Lung microvascular endothelial cell (primary cell): Measurements from ENCODE around the gene FCGR3B. TPM values are rescaled to one million over a fixed set of nuclear protein-coding genes. Genes with fewer than 3 reads are reported as not detected.
A peak's percentile ranks its signal among the peaks of the same experiment; 100 is the strongest.
"Not testable (repeated sequence)": the region's sequence is repeated elsewhere in the genome, so short reads cannot be mapped to it uniquely, and the experiment has no call there.

Experiments used
- DNase-seq, 2 donors: peaks; one replicate each; pipeline versions ENCODE4 v3.0.0 to v3.0.0-alpha.2; 2010; ENCODE audit warnings: low read depth in 2 of 2
- total RNA-seq: library from RNA; depleted of rRNA; stranded (reverse); fragments of >200 nt; gene quantifications from 2 replicates; pipeline ENCODE4 v1.2.1, GENCODE V29; 2014

FCGR3B gene
- total RNA-seq, 1 donor from 2014 or later: not detected

DNA sequence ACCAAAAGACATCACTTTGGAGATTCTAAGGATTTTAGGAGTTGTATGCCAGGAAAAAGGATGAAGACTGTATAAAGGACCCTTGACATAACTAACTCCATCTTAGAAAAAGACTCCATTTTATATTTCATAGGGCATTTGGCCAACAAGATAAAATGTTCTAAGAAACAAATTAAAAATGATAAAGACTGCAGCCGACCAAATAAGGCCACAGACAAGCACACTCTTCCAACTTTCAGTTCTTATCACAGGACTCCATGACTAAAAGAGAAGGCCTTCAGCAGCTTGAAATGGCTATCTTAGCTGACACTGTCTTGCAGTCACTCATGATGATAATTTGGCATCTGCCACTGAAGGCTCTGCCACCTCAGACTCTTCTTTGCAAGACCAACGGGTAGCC lies 8.2 kb upstream of the FCGR3B start:
- DNase-seq: not testable (repeated sequence)

DNA sequence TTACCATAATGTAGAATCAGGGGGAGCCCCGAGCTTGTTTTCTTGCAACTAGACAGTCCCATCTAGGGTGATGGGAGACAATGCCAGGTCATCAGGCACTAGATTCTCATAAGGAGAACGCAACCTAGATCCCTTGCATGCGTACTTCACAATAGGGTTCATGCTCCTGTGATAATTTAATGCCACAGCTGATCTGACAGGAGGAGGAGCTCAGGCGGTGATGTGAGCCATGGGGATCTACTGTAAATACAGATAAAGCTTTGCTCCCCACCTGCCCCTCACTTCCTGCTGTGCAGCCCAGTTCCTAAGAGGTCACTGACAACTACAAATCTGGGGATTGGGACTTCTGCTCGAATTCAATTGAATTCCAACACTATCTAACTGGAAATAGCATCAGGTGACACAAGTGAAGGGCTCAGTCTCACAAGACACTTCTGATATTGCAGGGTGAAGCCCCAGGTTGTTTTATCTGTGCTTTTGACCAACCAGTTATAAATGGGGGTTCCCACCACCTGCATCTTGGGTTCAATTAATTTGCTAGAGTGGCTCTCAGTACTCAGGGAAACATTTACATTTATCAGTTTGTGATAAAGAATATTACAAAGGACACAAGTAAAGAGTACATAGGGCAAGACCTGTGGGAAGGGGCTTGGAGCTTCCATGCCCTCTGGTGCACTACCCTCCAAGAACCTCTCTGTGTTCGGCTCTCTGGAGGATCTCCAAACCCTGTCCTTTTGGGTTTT lies 7.4 kb upstream of the FCGR3B start:
- DNase-seq: not testable (repeated sequence)

DNA sequence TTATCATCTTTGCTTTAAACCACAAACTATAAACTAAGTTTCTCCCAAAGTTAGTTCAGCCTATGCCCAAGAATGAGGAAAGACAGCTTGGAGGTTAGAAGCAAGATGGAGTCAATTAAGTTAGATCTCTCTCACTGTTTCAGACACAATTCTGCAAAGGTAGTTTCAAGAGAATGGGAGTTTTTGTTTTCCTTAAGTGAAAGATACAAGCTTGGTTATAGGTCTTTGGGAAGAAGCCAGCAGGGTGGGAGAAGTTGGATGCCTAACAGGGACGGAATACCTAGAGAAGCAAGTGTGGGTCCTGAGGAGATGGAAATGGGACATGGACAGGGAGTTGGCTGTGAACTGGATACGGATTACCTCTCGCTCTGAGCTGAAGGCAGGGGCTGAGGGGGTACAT lies 6.0 kb upstream of the FCGR3B start:
- DNase-seq: not testable (repeated sequence)

DNA sequence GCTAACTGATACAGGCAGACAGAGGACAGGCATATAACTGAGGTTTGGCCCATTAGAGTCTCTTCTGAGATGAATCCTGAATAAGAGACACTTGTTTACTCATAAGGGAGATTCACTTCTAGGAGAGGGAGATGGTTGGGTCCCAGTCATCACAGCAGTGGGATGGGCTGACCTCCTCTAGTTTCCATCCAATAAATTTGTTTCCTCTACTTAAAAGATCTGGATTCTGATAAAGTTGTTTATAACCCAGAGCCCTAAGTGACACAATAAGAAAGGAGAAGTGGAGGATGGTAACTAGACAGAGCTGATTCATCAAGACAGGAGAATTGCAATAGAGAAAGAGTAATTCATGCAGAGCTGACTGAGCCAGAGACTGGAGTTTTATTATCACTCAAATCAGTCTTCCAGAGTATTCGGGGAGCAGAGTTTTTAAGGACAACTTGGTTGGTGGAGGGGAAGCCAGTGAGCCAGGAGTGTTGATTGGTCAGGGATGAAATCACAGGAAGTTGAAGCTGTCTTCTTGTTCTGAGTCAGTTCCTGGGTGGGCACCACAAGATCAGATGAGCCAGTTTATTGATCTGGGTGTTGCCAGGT lies 5.3 kb upstream of the FCGR3B start:
- not testable (repeated sequence) for DNase-seq

DNA sequence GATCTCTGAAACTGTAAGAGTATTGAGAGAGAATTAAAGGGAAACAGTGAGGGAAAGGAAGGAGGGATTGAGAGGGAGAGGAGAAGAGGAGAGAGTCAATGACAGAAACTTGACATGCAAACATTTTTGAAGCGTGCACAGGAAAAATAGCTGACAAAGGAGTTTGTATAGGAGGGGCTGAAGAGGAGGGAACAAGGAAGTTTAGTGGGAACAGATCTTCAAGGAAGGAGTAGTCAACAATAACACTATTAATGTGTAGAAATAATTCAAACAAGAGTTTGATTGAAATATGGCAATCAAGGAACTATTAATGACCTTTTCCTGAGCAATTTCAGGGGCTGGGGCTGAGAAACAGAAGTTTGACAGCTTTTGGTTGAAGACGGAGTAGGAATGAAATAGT lies 4.0 kb upstream of the FCGR3B start:
- DNase-seq: not testable (repeated sequence)

DNA sequence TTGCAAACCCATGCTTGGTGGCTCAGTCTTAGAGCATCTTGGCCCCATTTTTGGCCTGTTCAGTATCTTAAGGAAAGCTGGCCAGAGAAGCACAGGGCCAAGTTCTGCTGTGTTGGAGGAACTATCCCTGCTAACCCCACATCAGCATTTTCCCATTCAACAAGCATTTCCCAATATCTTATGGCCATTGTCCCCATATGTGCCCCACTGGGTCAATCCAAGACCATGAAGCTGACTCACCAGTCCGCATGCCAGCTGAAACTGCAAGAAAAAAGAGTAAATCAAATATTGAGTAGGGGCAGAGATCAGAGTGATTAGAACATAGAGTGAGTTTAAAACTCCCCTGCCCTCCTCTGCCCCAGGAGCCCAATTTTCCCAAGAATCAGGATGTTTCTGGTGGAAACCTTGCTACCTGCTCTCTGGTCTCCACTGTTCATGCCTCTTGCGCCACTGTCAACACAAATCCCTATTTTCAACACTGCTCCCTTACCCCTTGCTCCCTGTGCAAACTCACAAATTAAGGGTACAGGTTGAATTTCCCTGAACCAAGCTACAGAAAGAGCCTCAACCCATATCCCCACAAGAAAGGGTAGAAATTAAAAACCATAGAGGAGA lies 741 bp downstream of the FCGR3B start:
- DNase-seq: not testable (repeated sequence)

DNA sequence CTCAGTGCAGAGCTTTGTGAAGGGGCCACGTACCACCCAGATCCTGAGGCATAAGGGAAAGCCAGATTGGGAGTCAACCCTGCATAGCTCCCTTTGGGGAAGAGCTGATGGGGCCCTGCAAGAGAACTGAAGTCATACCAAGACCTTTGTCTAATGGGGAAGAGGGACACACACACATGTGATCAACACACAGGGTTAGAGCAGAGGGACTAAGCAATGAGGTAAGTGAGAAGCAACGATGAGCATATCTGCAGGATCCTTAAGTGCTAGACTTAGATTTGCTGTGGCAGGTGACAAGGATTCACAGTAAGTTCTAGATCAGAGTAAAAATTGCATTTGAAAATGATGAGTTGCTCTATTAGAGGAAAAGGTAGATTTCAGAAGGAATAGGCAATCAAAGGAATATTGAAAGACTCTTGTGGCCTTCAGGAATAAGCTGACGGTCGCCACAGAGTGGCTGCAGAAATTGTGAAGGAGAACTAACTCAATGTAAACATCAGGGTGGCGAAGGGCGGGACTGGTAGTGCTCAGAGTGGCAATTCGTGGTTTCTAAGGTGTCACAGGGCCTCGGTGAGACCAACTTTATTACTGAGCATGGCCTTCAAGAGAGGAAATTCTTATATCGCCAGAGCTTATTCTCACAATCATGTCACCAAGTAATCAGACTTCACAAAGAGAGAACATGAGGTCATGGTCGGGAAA lies 4.4 kb downstream of the FCGR3B start:
- DNase-seq: not testable (repeated sequence)

DNA sequence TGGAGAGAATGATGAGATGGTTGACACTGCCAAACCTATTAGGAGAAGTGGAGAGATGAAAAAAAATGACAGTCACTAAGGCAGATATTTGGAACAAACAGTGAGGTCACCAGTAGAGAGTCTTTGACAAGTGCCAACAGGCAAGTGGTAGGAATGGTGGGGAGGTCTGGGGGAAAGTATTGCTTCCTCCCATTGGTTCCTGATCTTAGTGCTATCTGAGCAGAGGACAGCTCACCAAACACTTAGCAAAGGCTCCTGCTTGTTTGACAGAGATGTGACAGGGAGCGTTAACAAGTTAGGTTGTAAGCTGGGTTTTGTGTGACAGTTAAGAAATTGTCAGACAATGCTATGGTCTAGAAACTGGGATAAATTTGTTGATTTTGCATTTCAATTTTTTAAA lies 6.4 kb downstream of the FCGR3B start:
- DNase-seq: not testable (repeated sequence)

DNA sequence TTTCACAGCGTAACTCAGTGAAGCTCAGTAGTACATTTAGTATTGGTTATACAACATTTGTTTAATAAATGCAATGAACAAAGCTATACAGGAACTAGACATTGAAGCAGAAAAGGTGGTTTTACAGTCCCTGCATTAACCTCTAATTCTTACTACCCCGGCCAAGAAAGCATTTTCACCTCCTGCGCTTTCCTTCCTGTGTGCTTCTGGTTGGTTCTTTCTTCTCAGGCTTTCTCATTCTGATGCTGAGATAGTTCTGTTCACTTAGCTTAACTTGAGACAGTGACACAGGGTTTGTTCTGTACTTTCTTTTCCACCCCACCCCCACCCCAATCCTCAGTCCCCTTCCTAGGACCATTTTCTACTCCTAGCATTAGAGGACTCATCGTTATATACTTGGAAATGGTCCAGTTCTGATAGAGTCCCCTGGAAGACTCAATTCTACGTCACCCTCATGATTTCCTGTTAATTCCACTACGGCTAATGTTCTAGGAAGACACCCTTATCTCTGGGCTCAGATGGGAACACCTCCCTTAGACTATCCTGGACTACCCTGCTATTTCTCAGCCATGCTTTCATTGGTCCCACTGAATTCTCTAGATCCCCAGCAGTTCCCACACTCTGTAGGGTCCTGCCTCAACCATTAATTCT lies 7.5 kb downstream of the FCGR3B start:
- not testable (repeated sequence) for DNase-seq

DNA sequence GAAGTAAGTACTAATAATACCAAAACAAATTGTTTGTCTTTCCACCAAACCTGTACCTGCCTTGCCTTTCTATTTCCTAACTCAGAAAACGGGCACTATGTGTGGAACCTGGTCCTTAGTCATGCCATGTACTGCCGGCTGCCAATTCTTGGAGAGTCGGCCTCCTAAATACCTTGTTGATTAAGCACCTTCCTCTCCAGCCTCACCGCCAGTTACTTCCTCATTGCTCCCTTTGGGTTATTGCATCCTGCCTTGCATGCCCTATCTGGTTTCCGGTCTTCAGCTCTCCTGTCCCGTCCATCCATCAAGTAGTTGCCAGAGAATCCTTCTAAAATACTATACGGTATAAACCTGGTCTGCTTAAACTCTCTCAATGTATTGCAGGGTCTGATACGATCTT lies 8.9 kb downstream of the FCGR3B start:
- not testable (repeated sequence) for DNase-seq

DNA sequence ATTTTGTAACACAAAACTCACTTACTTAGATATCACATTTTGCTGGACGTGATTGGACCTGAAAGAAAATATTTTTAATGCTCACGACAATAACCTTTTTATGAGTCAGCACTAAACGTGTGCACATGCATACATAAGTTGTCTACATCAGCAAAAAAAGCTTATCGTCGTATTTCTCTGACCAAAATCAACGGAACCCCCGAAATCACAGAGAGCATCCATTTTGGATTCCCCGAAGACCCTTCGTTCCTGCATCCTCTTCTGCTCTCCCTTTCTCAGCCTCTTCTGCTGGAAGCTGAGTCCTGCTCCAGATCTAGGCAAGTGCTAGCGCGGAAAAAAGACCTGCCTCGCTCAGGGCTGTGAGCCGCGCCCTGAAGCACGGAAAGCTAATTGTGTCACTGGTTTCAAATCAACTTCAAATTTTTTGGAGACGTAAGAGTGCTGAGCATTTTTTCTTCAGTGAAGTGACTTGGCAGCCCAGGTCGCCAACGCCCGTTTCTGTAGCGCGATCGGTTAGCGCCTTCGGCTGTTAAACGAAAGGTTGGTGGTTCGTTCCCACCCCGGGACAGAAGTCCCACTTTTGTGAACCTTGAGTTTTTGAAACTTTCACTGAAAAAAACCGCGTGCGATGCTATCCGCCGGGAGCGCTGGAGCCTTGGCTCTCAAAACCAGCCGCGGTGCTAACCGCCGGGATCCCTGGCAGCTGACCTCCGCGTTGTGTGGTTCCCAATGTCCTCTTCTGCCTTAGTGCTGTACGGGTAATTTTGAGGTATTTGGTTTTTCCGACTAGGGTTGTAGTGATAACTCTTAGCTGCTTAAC lies 9.6 kb downstream of the FCGR3B start:
- peak; percentile 38 to 49 for DNase-seq

DNA sequence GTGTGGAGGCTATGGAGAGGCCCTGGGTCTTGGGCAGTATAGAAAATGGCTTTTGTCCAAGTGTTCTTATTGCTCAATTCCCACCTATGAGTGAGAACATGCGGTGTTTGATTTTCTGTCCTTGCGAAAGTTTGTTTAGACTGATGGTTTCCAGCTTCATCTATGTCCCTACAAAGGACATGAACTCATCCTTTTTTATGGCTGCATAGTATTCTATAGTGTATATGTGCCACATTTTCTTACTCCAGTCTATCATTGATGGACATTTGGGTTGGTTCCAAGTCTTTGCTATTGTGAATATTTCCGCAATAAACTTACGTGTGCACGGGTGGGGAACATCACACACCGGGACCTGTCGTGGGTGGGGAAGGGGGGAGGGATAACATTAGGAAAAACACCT lies 10.6 kb downstream of the FCGR3B start:
- not testable (repeated sequence) for DNase-seq

DNA sequence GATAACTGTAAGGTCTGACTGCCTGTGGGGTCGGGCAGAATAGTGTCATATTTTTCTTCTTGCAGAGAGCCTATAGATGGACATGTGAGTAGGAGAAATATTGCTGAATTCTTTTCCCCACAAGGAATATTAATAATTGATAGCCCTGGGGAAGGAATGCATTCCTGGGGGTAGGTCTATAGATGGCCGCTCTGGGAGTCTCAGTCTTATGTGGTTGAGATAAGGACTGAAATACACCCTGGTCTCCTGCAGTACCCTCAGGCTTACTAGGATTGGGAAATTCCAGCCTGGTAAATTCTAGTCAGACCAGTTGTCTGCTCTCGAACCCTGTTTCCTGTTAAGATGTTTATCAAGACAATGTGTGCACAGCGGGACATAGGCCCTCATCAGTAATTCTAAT lies 12.5 kb downstream of the FCGR3B start:
- not testable (repeated sequence) for DNase-seq

DNA sequence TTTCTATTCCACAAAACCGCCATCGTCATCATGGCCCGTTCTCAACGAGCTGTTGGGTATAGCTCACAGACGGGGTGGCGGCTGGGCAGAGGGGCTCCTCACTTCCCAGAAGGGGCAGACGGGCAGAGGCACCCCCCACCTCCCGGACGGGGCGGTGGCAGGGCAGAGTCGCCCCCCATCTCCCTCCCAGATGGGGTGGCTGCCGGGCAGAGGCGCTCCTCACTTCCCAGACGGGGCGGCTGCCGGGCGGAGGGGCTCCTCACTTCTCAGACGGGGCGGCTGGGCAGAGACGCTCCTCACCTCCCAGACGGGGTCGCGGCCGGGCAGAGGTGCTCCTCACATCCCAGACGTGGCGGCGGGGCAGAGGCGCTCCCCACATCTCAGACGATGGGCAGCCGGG lies 14.6 kb downstream of the FCGR3B start:
- not testable (repeated sequence) for DNase-seq

DNA sequence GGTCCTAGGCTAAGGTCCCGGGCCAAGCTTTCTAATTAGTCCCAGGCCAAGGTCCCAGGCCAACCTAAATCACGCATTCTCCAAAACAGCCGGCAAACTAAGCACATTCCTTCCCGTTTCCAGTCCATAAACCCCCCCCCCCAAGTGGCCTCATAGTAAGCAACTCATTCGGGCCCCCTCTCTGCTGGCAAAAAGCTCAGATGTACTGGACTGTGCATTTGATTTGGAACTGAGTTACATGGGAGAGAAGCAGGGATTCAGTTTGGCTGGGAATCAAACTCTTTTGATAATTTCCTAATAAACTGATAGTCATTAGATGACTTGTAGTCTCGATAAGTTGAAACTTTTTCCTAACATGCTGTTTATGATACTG lies 17.8 kb downstream of the FCGR3B start:
- peak in 1 of 2 donors; percentile 13 for DNase-seq

DNA sequence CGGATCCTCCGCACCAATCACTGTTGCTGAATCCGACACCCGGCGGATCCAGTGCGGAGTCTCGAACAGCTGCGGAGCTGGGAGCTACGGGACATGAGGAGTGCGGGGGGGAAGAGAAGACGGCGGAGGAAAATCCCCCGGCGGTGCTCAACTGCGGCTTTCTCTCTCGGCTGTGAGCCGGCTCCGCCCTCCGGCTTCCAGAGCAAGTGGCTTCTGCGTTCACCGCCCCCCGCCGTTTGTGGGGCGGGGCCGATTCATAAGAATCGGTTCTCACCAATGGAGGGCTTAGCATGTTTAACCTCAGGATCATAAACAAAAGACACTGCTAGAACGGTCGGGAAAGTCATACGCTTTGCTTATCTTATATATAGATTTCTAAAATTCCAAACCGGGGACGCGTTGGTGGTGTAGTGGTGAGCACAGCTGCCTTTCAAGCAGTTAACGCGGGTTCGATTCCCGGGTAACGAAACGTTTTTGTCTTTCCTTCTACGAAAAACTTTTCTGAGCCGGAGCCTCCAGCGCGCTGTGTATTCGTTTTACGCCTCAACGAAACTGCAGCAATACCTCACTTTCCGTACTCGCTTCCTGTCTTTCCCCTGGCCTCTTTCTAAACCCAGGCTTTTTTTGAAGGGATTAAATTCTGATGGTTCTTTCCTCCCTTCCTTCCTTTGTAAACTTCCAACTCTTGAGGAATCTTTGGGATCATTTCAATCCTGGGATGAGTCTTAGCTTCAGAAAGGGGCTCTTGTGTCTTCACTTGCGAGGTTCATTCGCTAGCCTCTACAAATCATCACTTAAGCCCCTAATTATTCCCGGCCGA lies 18.4 kb downstream of the FCGR3B start:
- DNase-seq: peak; percentile 91 to 97

DNA sequence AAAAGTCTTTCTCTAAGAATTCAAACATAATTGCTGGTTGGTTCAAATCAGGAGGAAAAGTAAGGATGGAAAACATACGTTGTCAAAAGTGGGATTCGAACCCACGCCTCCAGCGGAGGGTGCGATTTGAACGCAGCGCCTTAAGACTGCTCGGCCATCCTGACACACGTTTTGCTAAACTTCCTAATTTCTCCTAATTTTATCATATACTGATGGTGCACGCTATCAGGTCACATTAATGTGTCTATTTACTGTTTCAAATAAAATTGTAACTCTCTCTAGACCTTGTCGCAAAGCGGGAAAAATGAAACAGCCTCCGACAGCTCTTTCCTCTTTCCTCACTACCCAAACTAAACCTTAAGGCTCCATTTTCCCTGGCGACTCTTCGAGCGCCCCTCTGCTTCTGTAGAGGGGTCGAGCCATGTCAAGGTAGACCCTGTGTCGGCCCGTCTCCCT lies 19.1 kb downstream of the FCGR3B start:
- DNase-seq: peak; percentile 36 to 44

DNA sequence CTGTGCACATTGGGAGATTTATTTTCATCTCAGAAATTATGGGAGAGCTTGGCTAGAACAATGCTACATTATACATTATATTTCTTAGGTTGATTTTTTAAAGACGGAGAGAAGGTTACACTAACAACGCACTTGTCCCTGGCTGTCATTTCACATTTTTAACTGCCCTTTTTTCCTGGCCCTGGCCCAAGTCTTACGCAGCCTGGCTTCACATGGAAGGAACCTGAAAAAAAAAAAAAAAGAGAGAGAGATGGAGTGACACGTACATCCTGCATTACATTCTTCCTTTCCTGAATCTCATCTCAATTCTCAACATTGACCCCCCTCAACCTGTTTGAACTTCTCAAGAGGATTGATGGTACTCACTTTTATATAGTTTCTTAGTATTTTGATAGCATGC lies 20.8 kb downstream of the FCGR3B start:
- DNase-seq: not testable (repeated sequence)

DNA sequence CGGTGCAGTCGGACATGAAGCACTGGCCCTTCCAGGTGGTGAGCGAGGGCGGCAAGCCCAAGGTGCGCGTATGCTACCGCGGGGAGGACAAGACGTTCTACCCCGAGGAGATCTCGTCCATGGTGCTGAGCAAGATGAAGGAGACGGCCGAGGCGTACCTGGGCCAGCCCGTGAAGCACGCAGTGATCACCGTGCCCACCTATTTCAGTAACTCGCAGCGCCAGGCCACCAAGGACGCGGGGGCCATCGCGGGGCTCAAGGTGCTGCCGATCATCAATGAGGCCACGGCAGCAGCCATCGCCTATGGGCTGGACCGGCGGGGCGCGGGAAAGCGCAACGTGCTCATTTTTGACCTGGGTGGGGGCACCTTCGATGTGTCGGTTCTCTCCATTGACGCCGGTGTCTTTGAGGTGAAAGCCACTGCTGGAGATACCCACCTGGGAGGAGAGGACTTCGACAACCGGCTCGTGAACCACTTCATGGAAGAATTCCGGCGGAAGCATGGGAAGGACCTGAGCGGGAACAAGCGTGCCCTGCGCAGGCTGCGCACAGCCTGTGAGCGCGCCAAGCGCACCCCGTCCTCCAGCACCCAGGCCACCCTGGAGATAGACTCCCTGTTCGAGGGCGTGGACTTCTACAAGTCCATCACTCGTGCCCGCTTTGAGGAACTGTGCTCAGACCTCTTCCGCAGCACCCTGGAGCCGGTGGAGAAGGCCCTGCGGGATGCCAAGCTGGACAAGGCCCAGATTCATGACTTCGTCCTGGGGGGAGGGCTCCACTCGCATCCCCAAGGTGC lies 24.2 kb downstream of the FCGR3B start:
- DNase-seq: not testable (repeated sequence)
